Endodermal cell (in vitro differentiated cells): ENCODE data around the gene TUBGCP3. TPM values are rescaled to one million over a fixed set of nuclear protein-coding genes. Genes with fewer than 3 reads are reported as not detected.

Experiments
- DNase-seq: peaks from one replicate; pipeline ENCODE4 v3.0.0-alpha.2; 2017
- H3K27ac ChIP-seq: 2 replicates; pipeline ENCODE4 v1.5.1; 2013; ENCODE audit warnings: mild to moderate bottlenecking, low read depth, low read length, moderate library complexity
- H3K27me3 ChIP-seq: 2 replicates; pipeline ENCODE4 v1.6.1; 2013; ENCODE audit warnings: mild to moderate bottlenecking, low read length, moderate library complexity; ENCODE audit not compliant: insufficient read depth, control insufficient read depth, poor library complexity, severe bottlenecking
- H3K36me3 ChIP-seq: 2 replicates; pipeline ENCODE4 v1.7.0; 2013; ENCODE audit warnings: mild to moderate bottlenecking, low read length, moderate library complexity; ENCODE audit not compliant: control insufficient read depth, insufficient read depth
- H3K4me1 ChIP-seq: one replicate; pipeline ENCODE4 v1.7.0; 2013; ENCODE audit warnings: low read length; ENCODE audit not compliant: control insufficient read depth, insufficient read depth
- H3K4me3 ChIP-seq: 2 replicates; pipeline ENCODE4 v1.5.1; 2013; ENCODE audit warnings: mild to moderate bottlenecking, low read length, moderate library complexity
- H3K9ac ChIP-seq: 2 replicates; pipeline ENCODE4 v1.6.1; 2013; ENCODE audit warnings: mild to moderate bottlenecking, low read length, moderate library complexity; ENCODE audit not compliant: poor library complexity, severe bottlenecking; ENCODE audit errors: extremely low read depth
- H3K9me3 ChIP-seq: 2 replicates; pipeline ENCODE4 v1.6.1; 2013; ENCODE audit warnings: mild to moderate bottlenecking, low read length, moderate library complexity; ENCODE audit not compliant: control insufficient read depth
- H3K27ac Mint-ChIP-seq: 2 replicates; pipeline ENCODE4 v1.8.0; 2020; ENCODE audit warnings: mixed read lengths
- H3K27me3 Mint-ChIP-seq: 2 replicates; pipeline ENCODE4 v1.8.0; 2021; ENCODE audit warnings: mild to moderate bottlenecking, mixed read lengths; ENCODE audit not compliant: insufficient read depth
- H3K36me3 Mint-ChIP-seq: 2 replicates; pipeline ENCODE4 v1.8.0; 2020; ENCODE audit warnings: low read depth, mixed read lengths
- H3K4me1 Mint-ChIP-seq: 2 replicates; pipeline ENCODE4 v1.8.0; 2020; ENCODE audit warnings: mixed read lengths
- H3K4me3 Mint-ChIP-seq: 2 replicates; pipeline ENCODE4 v1.8.0; 2020; ENCODE audit warnings: mild to moderate bottlenecking, moderate library complexity, mixed read lengths
- H3K9me3 Mint-ChIP-seq: 2 replicates; pipeline ENCODE4 v1.8.0; 2020; ENCODE audit warnings: mild to moderate bottlenecking, mixed read lengths
- CTCF ChIP-seq: fragments of 200-600 bp; sonication (generic); conservative IDR thresholded peaks from 2 replicates; pipeline ENCODE4 v1.5.0; 2021; ENCODE audit warnings: antibody characterized with exemption, mild to moderate bottlenecking
- WGBS, 2 experiments: methylation state at CpG; one replicate each; pipeline versions ENCODE4 v1.1.5 to v1.1.7; 2013; ENCODE audit warnings: missing lambda C conversion rate in 2 of 2, mixed read lengths in 1 of 2; ENCODE audit not compliant: insufficient coverage in 1 of 2, insufficient read length in 1 of 2; 5-methylcytosine and 5-hydroxymethylcytosine counted together
- total RNA-seq, 2 donors: library from RNA; stranded (reverse); fragmentation: NEBNext Ultra II Directional in 1 of 2; extraction: Animal tissue kit (Norgen Biotek cat#: 25700) in 1 of 2; gene quantifications; 2 replicates in 1 of 2; 3 replicates in 1 of 2; pipeline ENCODE4 v1.2.1, GENCODE V29; 2021

TUBGCP3 gene
- total RNA-seq, 2 donors from 2014 or later, result 34.7 to 55.3 TPM

- no peak overlapping the region for H3K4me3 Mint-ChIP-seq
- Histone ChIP-seq H3K27me3 (no peaks in the 10 kb centered on the region), H3K27ac (no peak overlapping the region), H3K4me1 (no peaks in the 10 kb centered on the region), H3K4me3 (no peak overlapping the region), H3K9me3 (peaks cover 5% of the 10 kb centered on the region), H3K36me3 (peaks cover 6% of the 10 kb centered on the region), H3K9ac (no peak overlapping the region)
- 96 to 100% methylated on average over 8 to 11 of the region's 11 CpGs for WGBS, 2 experiments
- peaks cover 10% of the 10 kb centered on the region for H3K9me3 Mint-ChIP-seq
- H3K4me1 Mint-ChIP-seq, result peaks cover 14% of the 10 kb centered on the region
- TF ChIP-seq CTCF, result no peak
- DNase-seq, result no peak
- no peaks in the 10 kb centered on the region for H3K27me3 Mint-ChIP-seq
- peaks cover 17% of the 10 kb centered on the region for H3K36me3 Mint-ChIP-seq
- peak overlapping the region; percentile 23 for H3K27ac Mint-ChIP-seq
These were observed 4.2 kb downstream of the TUBGCP3 start for GRCh38 chr13:112583592-112584277.

- WGBS, 2 experiments, result 95 to 98% methylated on average over 8 to 9 of the region's 9 CpGs
These were observed 5.7 kb downstream of the TUBGCP3 start for GRCh38 chr13:112582263-112582662.

GRCh38 chr13:112580912-112581311 lies 7.0 kb downstream of the TUBGCP3 start:
- WGBS, 2 experiments, result 92% methylated on average over 3 of the region's 3 CpGs; no CpG with 5 or more reads in 1 of the 2 experiments
- H3K36me3 Mint-ChIP-seq, result peaks cover 24% of the 10 kb centered on the region
- Histone ChIP-seq H3K4me1 (no peaks in the 10 kb centered on the region), H3K4me3 (no peak overlapping the region), H3K9me3 (peaks cover 5% of the 10 kb centered on the region), H3K9ac (no peak overlapping the region), H3K27ac (no peak overlapping the region), H3K27me3 (no peaks in the 10 kb centered on the region), H3K36me3 (peaks cover 6% of the 10 kb centered on the region)
- peaks cover 10% of the 10 kb centered on the region for H3K4me1 Mint-ChIP-seq
- DNase-seq, result no peak
- no peak for TF ChIP-seq CTCF
- no peak overlapping the region for H3K4me3 Mint-ChIP-seq
- H3K27me3 Mint-ChIP-seq, result no peaks in the 10 kb centered on the region
- no peak overlapping the region for H3K27ac Mint-ChIP-seq
- peaks cover 23% of the 10 kb centered on the region for H3K9me3 Mint-ChIP-seq

More at GRCh38 chr13:112582263-112582662, 5.7 kb downstream of the TUBGCP3 start:
- Mint-ChIP-seq H3K9me3 (peaks cover 19% of the 10 kb centered on the region), H3K4me1 (peaks cover 14% of the 10 kb centered on the region), H3K27ac (no peak overlapping the region), H3K27me3 (no peaks in the 10 kb centered on the region), H3K4me3 (no peak overlapping the region), H3K36me3 (peaks cover 24% of the 10 kb centered on the region)
- Histone ChIP-seq H3K27me3 (no peaks in the 10 kb centered on the region), H3K36me3 (peaks cover 6% of the 10 kb centered on the region), H3K27ac (no peak overlapping the region), H3K9me3 (peaks cover 5% of the 10 kb centered on the region), H3K4me1 (no peaks in the 10 kb centered on the region), H3K9ac (no peak overlapping the region), H3K4me3 (no peak overlapping the region)
- DNase-seq, result no peak
- TF ChIP-seq CTCF, result no peak
